HG03039 (cell line): ENCODE measurements around the gene PTPN23.
"Not testable (repeated sequence)": the region's sequence is repeated elsewhere in the genome, so short reads cannot be mapped to it uniquely, and the experiment has no call there.

Experiments
- ATAC-seq: cut with Tn5 transposase; IDR thresholded peaks from one replicate; pipeline ENCODE4 v1.9.1; 2021; ENCODE audit warnings: mild to moderate bottlenecking, moderate library complexity; ENCODE audit not compliant: unreplicated experiment

PTPN23 gene, protein sequence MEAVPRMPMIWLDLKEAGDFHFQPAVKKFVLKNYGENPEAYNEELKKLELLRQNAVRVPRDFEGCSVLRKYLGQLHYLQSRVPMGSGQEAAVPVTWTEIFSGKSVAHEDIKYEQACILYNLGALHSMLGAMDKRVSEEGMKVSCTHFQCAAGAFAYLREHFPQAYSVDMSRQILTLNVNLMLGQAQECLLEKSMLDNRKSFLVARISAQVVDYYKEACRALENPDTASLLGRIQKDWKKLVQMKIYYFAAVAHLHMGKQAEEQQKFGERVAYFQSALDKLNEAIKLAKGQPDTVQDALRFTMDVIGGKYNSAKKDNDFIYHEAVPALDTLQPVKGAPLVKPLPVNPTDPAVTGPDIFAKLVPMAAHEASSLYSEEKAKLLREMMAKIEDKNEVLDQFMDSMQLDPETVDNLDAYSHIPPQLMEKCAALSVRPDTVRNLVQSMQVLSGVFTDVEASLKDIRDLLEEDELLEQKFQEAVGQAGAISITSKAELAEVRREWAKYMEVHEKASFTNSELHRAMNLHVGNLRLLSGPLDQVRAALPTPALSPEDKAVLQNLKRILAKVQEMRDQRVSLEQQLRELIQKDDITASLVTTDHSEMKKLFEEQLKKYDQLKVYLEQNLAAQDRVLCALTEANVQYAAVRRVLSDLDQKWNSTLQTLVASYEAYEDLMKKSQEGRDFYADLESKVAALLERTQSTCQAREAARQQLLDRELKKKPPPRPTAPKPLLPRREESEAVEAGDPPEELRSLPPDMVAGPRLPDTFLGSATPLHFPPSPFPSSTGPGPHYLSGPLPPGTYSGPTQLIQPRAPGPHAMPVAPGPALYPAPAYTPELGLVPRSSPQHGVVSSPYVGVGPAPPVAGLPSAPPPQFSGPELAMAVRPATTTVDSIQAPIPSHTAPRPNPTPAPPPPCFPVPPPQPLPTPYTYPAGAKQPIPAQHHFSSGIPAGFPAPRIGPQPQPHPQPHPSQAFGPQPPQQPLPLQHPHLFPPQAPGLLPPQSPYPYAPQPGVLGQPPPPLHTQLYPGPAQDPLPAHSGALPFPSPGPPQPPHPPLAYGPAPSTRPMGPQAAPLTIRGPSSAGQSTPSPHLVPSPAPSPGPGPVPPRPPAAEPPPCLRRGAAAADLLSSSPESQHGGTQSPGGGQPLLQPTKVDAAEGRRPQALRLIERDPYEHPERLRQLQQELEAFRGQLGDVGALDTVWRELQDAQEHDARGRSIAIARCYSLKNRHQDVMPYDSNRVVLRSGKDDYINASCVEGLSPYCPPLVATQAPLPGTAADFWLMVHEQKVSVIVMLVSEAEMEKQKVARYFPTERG (N-terminal part only)

DNA sequence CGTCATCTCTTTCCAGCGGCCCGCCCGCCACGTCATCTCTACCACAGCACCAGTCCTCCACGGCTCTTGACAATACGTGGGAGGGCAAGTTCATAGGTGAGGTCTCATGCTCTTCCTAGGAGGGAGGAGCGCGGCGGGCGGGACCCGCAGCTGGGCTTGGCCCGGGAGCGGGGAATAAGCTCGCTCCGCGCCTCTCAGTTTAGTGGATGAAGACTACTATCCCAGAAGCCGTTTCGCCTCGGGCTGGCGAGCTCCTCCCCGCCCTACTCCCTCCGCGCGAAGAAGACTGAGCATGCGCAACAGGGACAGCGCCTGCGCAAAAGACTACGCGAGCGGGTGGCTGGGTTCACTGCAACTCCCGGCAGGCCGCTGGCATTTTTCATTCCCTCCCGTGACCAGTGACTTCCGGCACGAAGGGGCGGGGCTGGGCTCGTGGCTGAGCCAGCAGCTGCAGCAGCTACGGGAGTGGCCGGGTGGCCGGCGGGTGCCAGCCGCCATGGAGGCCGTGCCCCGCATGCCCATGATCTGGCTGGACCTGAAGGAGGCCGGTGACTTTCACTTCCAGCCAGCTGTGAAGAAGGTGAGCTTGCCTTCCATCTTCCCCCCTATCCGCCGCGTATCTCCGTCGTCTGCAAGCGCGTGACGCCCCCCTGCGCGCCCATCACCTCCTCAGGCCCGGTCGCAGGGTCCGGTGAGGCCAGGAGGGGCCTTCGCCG lies at the start of gene PTPN23:
PTPN23 (plus strand) TSS at position 421 of the 716 bp plus-strand sequence; CDS start at position 497, 76 bp downstream.
- ATAC-seq: peak; percentile 73

DNA sequence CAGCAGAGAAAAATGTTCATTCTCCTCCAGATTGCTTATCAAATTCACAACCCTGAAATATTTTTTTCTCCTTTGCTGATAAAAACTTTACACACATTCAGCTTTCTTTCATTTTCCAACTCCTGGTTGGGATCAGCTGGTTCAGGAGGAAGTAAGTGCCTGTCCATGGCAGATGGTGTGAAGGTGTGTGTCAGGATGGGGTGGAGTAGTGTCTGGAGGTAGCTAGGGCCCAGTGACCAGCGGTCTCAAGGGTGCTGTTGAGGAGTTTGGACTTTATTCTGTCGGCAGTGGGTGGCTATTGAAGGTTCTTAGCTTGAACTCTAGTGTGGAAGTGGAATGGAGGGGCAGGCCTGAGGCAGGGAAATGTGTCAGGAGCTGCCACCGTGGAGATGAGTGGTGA lies 46.9 kb upstream of the PTPN23 start:
- no peak for ATAC-seq

DNA sequence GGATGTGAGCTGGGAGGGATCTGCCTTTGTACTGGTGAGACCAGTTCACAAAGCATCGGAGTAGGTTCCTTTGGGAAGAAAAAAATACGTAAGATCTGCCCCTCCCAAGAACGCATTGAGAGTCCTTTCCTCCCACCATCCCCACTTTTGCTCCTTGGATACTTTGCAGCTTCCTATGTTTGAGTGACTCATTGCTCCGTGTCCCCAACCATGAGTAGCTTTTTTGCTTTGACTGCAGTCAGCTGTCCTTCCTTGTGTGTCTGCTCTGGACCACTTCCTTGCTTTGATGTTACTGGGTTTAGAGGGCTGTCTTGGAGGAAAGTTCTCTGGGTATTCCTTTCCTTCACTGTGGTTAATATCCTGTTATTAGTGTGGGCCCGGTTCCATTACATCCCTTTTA lies 43.2 kb upstream of the PTPN23 start:
- ATAC-seq: no peak

DNA sequence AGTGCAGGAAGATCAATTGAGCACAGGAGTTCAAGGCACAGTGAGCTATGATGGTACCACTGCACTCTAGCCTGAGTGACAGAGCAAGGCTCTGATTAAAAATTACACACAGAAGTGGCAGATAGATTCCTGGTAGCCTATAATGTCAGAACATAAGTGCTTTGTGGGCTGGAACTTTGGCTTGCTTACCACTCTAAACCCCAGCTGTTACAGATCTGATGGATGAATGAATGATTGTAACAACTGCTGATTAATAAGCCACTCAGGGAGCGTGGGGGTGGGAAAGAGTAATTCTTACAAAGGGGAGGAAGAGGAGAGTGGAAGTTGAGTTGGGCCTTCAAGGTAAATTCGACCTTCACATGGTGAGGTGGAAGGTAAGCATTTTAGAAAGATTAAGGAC lies 40.9 kb upstream of the PTPN23 start:
- no peak for ATAC-seq

DNA sequence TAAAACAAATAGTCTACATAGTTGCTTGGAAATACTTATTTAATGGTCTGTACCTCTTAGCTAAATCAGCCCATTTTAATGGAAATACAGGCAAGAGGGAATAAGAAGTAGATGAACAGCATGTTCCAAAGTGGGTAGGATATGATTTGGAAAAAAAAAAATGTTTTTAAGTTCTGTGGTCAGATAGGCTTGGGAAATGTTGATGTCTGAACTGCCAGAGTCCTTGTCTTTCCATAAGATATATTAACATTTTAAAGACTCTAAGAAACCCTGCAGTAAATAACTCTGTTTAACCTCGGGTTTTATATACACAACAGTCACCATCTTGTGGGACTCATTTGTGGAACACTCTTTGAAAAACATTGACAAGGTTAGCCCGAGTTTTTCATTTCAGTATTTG lies 40.0 kb upstream of the PTPN23 start:
- ATAC-seq: no peak

DNA sequence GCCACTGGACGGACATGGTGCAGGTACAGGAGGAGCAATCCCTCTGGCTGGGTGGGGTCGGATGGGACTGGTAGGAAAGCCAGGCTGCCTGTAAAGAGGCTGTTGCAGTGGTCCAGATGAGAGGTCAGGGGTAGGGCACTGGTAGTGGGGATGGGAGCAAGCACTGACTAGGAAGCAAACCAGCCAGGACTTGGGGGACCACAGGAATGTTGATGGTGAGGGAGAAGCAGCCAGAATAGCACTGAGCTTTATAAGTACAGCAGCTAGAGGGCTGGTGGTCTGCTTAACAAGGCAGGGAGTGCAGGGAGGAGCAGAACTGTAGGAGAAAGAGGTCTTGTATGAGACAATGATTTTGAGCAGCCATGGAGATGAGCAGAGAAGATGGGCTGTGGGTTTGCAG lies 38.7 kb upstream of the PTPN23 start:
- ATAC-seq: no peak

DNA sequence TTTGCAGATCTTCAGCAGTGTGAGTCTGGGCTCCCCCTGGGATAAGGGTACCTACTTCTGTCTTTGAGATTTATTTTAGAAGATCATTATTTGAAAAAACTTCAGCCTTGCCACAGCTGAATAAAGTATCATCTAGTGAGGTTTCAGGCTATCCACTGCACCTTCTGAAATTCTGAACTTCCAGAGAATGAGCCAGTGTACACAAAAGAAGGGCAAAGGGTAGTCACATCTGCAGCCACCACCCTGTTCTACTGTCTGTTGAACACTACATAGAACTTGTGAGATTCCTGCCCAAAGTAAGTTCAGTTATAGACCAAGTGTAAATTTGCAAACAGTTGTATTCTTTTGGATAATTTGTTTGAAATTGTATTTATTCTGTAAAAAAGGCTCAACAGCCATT lies 38.0 kb upstream of the PTPN23 start:
- ATAC-seq: no peak

DNA sequence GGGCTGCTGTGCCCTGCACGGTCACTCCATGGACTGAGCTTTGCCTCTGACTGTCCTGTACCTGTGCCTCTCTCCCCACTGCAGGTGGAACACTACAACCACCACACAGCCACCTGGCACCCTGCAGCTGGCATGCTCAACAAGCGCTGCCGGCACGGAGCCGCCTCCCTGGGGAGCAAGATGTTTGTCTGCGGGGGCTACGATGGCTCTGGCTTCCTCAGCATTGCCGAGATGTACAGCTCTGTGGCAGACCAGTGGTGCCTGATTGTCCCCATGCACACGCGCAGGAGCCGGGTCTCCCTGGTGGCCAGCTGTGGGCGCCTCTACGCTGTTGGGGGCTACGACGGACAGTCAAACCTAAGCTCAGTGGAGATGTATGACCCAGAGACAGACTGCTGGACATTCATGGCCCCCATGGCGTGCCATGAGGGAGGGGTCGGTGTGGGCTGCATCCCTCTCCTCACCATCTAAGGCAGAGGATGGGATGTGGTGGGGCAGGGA lies 37.3 kb upstream of the PTPN23 start:
- ATAC-seq: no peak

DNA sequence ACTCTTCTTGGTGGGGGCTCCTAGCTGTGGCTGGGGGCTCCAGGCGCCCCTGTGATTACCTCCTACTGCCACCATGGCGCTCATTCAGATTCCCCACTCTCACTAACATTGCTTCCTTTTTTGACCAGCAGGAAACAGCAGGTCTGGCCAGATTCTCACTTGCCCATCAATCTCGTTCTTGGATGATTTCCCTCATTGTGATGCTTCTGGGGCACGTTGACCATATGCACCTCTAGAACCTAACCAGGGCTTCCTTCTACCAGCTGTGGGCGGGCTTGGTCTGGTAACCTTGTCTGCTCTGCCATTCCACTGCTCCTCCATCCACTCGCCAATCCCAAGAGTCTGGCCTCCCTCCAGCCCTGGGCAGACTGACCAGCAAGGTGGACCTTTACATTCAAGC lies 35.9 kb upstream of the PTPN23 start:
- ATAC-seq: no peak

DNA sequence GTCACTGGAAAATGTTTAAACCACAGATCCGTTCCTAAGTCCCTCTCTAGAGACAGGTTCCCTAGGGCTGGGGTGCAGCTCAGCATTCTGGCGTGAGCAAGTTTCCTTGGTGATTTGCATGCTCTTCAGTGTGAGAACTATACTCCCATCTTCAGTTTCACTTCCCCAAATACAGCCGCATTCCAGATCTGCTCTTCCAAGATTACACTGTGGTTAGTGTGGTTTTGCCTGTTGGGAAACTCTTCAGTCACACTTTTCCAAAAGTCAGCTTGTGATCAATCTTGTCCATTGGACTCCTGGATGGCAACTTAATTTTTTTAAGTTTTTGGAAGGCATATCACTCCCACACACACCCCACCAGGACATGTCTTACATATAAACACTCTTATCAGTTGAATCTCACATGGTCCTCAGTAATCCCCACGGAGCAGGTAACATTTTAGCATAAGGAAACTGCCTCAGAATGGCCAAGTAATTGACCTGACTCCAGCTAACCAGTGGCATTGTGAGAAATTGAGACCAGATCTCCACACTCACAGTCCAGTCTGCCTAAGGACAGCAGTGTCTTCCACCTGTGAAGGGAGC lies 33.5 kb upstream of the PTPN23 start:
- peak; percentile 83 for ATAC-seq

DNA sequence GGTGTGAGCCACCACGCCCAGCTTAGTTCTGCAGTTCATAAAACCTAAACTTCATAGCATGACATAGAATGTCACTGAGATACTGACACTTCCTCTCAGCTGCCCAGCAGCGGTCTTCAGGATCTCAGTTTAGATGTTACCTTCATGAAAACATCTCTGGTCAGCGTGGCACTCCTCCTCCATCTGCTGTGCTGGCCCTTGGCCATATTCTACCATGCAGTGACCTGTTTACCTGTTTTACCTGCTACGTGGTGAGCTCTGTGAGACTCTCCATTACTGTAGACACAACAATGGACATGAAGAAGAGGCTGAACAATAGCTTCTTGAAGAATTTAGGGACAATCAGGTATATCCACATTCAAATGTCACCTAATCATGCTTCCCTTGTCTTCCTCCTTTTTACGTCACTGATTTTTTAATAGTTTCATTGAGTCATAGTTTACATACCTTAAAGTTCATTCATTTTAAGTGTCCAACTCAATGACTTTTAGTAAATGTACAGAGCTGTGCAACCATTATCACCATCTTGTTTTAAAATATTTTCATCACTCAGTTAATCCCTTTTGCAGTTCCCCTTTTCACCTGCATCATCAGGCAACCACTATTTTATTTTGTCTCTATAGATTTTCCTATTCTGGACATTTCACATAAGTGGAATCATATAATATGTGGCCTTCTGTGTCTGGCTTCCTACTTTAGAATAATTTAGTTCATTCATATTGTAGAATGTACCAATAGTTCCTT lies 32.2 kb upstream of the PTPN23 start:
- ATAC-seq: no peak

DNA sequence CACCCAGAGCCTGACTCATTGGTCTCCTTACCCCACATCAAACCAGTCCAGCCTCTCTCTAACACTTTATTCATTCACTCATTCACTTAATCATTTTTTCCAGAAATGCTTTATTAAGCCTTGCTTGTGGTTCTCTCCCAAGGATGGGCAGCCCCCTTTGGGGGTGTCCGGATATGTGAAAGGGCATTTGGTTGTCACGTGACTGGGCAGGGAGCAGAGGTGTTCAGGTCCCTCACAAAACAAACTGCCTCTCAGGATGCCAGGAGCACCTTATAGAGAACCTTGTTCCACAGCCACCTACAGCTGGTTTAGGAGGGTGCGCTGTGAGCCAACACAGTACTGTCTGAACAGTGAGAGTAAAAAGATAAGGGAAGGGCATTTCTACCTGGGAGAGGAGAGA lies 25.8 kb upstream of the PTPN23 start:
- ATAC-seq: no peak

DNA sequence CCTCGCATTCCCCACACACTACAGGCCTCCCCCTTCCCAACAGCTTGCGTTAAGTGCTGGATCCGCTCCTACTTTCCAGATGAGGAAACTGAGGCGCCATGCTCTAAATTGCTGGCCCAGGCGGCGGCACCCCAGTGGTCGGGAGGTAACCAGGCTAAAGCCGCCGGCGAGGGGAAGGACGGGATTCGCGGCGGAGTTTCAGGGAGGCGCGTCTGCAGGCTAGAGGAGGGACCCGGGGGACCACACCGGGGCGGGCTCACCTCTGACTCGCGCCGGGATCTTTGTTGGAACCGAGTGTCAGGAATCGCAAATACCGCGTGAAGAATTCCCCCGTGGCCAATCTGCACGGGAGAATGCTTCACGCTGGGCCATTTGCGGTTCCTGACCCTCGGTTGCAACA lies 24.6 kb upstream of the PTPN23 start:
- no peak for ATAC-seq

DNA sequence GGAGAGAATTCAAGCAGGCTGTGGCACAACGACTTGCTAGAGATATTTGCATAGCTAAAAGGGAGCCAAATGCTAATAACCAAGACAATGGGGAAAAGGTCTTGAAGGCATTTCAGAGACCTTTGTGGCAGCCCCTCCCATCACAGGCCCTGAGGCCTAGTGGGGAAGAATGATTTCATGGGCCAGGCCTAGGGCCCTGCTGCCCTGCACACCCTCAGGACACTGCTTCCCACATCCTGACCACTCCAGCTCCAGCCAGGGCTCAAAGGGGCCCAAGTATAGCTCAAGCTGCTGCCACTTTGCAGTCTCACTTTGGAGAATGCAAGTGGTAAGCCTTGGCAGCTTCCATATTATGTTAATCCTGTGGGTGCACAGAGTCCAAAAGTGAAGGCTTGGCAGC lies 21.5 kb upstream of the PTPN23 start:
- ATAC-seq: no peak

DNA sequence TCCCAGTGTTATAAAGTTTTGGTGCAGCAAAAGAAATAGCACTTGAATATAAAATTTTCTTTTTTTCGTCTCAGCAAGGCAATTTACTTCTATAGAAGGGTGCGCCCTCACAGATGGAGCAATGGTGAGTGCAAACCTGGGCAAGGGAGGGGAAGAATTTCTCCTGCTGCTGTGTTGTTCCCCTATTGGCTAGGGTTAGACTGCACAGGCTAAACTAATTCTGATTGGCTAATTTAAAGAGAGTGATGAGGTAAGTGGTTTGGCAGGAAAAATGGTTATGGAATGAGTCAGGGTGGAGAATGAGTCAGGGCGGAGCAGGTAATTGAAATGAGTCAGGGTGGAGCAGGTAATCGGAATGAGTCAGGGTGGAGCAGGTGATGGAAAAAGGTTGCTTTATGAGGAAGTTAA lies 20.7 kb upstream of the PTPN23 start:
- ATAC-seq: not testable (repeated sequence)

DNA sequence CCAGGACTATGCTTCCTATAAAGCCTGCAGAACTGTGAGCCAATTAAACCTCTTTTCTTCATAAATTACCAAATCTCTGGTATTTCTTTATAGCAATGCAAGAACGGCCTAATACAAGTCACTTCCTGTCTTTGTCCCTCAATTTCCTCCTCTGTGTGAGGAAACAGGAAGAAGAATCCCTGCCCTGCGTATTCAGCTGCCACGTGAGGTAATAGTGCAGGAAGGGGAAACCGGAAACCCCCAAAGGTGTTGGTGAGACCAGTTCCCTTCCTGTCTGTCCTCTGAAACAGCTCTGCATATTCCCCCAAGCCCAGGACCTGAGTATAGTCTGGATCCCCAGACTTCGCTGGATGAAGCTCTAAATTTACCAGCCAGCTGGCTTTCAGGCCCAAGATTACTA lies 18.1 kb upstream of the PTPN23 start:
- no peak for ATAC-seq

DNA sequence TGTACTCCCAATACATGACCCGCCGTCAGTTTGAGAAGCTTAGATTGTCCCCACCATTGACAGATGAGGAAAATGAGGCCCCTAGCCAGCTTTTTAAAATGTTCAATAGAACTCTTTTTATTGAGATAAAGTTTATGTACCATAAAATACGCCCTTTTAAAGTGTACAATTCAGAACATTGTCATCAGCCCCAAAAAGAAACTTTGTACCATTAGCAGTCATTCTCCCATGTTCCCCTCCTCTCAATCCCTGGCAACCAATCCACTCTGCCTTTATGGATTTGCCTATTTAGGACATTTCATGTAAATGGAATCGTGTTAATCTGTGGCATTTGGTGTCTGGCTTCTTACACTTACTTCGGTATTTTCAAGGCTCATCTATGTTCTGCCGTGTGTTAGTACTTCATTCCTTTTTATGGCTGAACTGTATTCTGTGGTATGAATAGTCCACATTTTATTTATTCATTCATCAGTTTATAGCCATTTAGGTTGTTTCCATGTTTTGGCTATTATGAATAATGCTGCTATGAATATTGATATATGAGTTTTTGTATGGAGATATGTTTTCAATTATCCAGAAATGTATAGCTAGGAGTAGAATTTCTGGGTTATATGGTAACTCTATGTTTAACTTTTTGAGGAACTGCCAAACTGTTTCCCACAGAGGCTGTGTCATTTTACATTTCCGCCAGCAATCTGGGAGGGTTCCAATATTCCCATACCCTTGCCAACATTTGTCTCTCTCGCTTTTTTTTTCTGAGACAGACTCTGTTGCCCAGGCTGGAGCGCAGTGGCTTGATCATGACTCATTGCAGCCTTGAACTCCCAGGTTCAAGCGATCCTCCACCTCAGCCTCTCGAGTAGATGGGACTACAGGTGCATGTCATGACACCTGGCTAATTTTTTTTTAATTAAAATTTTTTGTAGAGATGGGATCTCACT lies 15.3 kb upstream of the PTPN23 start:
- no peak for ATAC-seq

DNA sequence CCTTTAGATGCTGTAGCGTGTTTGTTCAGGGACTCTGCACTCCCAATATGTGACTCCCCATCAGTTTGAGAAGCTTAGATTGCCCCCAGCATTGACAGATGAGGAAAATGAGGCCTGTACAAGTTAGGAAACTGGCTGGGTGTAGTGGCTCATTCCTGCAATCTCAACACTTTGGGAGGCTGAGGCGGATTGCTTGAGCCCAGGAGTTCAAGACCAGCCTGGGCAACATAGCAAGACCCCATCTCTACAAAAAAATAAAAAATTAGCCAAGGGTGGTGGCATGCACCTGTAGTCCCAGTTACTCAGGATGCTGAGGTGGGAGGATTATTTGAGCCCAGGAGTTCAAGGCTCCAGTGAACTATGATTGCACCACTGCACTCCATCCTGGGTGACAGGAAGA lies 14.0 kb upstream of the PTPN23 start:
- no peak for ATAC-seq
